Measurements from ENCODE around the gene FBXL4.
"Not testable (repeated sequence)": the region's sequence is repeated elsewhere in the genome, so short reads cannot be mapped to it uniquely, and the experiment has no call there.

DNA sequence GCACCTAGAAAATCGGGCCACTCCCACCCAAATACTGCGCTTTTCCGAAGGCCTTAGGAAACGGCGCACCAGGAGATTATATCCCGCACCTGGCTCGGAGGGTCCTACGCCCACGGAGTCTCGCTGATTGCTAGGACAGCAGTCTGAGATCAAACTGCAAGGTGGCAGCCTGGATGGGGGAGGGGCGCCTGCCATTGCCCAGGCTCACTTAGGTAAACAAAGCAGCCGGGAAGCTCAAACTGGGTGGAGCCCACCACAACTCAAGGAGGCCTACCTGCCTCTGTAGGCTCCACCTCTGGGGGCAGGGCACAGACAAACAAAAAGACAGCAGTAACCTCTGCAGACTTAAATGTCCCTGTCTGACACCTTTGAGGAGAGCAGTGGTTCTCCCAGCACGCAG, 36.8 kb downstream of the FBXL4 start:
- TF ChIP-seq, protein P1, sequence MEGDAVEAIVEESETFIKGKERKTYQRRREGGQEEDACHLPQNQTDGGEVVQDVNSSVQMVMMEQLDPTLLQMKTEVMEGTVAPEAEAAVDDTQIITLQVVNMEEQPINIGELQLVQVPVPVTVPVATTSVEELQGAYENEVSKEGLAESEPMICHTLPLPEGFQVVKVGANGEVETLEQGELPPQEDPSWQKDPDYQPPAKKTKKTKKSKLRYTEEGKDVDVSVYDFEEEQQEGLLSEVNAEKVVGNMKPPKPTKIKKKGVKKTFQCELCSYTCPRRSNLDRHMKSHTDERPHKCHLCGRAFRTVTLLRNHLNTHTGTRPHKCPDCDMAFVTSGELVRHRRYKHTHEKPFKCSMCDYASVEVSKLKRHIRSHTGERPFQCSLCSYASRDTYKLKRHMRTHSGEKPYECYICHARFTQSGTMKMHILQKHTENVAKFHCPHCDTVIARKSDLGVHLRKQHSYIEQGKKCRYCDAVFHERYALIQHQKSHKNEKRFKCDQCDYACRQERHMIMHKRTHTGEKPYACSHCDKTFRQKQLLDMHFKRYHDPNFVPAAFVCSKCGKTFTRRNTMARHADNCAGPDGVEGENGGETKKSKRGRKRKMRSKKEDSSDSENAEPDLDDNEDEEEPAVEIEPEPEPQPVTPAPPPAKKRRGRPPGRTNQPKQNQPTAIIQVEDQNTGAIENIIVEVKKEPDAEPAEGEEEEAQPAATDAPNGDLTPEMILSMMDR (conservative IDR thresholded peaks at IDR 0.05; ENCODE audit: low read length), result not testable (repeated sequence)
- not testable (repeated sequence) for TF ChIP-seq EZH2phosphoT487 (IDR thresholded peaks at IDR 0.05; ENCODE audit: borderline replicate concordance)
